H1 (cell line): ENCODE data around the gene GPC6. TPM values are rescaled to one million over a fixed set of nuclear protein-coding genes. Genes with fewer than 3 reads are reported as not detected.

ENCODE experiments used
- CTCF ChIA-PET: fragments of 300-600 bp; sonication (Branson Sonifier 250); formaldehyde crosslinking; loops from one replicate; lab custom pipeline; 2021; ENCODE audit not compliant: partially characterized antibody; lab: Charles Lee
- POLR2A ChIA-PET: fragments of 300-600 bp; sonication (Branson Sonifier 250); formaldehyde crosslinking; loops from one replicate; lab custom pipeline; 2021; ENCODE audit warnings: inconsistent platforms; ENCODE audit not compliant: partially characterized antibody; lab: Charles Lee
- DNase-seq, 2 experiments: peaks; one replicate each; pipeline versions ENCODE4 v3.0.0 to v3.0.0-alpha.2; 2010 to 2022; ENCODE audit warnings: low spot score in 2 of 2, low read depth in 1 of 2, mixed read lengths in 1 of 2
- FAIRE-seq: peaks from 2 replicates; lab custom pipeline; 2011; peaks lifted over from hg19 to GRCh38; lab: Jason Lieb, UNC
- H2AFZ ChIP-seq: 2 replicates; pipeline ENCODE4 v1.8.1; 2012; ENCODE audit warnings: low read length, inconsistent platforms
- H2AK5ac ChIP-seq: 2 replicates; pipeline ENCODE4 v1.6.1; 2013; ENCODE audit warnings: low read depth, low read length
- H2BK120ac ChIP-seq: replicated peaks from 2 replicates; pipeline ENCODE3; 2013; ENCODE audit warnings: low read depth, low read length, inconsistent platforms
- H2BK12ac ChIP-seq: 2 replicates; pipeline ENCODE4 v1.6.1; 2013; ENCODE audit warnings: low read depth, low read length
- H2BK15ac ChIP-seq: 2 replicates; pipeline ENCODE4 v1.6.1; 2013; ENCODE audit warnings: low read length
- H2BK20ac ChIP-seq: 2 replicates; pipeline ENCODE4 v1.6.1; 2013; ENCODE audit warnings: low read length
- H2BK5ac ChIP-seq: 2 replicates; pipeline ENCODE4 v1.6.1; 2013; ENCODE audit warnings: low read depth, low read length
- H3K14ac ChIP-seq: 2 replicates; pipeline ENCODE4 v1.6.1; 2013; ENCODE audit warnings: inconsistent platforms; ENCODE audit not compliant: insufficient read length
- H3K18ac ChIP-seq: 2 replicates; pipeline ENCODE4 v1.6.1; 2013; ENCODE audit warnings: low read length; ENCODE audit errors: extremely low read depth
- H3K23ac ChIP-seq: 2 replicates; pipeline ENCODE4 v1.6.1; 2013; ENCODE audit warnings: inconsistent platforms; ENCODE audit not compliant: insufficient read length
- H3K23me2 ChIP-seq: 2 replicates; pipeline ENCODE4 v1.6.1; 2013; ENCODE audit warnings: low read depth, low read length
- H3K27ac ChIP-seq: 2 replicates; pipeline ENCODE4 v1.6.1; 2011; ENCODE audit warnings: low read depth, low read length, inconsistent platforms
- H3K27me3 ChIP-seq, 4 experiments: replicated peaks in 1 of 4; 1 replicate in 1 of 4; 2 replicates in 3 of 4; pipeline versions ENCODE4 v1.6.1 to v1.8.1; 2011 to 2013; ENCODE audit warnings: low read length in 3 of 4, mild to moderate bottlenecking in 3 of 4, inconsistent platforms in 2 of 4, mixed read lengths in 2 of 4, moderate library complexity in 1 of 4; ENCODE audit not compliant: control insufficient read depth in 3 of 4, insufficient read depth in 3 of 4; ENCODE audit errors: extremely low read depth in 1 of 4
- H3K36me3 ChIP-seq, 4 experiments: 2 replicates each; pipeline versions ENCODE4 v1.6.1 to v1.8.1; 2011 to 2013; ENCODE audit warnings: mild to moderate bottlenecking in 4 of 4, low read length in 3 of 4, moderate library complexity in 2 of 4, control low read depth in 1 of 4, inconsistent platforms in 1 of 4; ENCODE audit not compliant: insufficient read depth in 4 of 4, control insufficient read depth in 2 of 4
- H3K4ac ChIP-seq: replicated peaks from 2 replicates; pipeline ENCODE3; 2013; ENCODE audit warnings: low read length, low read depth, mixed read lengths, inconsistent platforms; ENCODE audit not compliant: insufficient read length
- H3K4me1 ChIP-seq, 4 experiments: replicated peaks in 1 of 4; 1 replicate in 1 of 4; 2 replicates in 3 of 4; pipeline versions ENCODE4 v1.6.1 to v1.8.1; 2011 to 2013; ENCODE audit warnings: low read length in 3 of 4, inconsistent platforms in 2 of 4, mixed read lengths in 1 of 4; ENCODE audit not compliant: insufficient read depth in 4 of 4, control insufficient read depth in 3 of 4
- H3K4me2 ChIP-seq, 2 experiments: 2 replicates each; pipeline versions ENCODE4 v1.6.1 to v1.8.1; 2011 to 2013; ENCODE audit warnings: low read depth in 2 of 2, low read length in 2 of 2, control low read depth in 1 of 2, inconsistent platforms in 1 of 2, mild to moderate bottlenecking in 1 of 2; ENCODE audit not compliant: insufficient read depth in 1 of 2
- H3K4me3 ChIP-seq, 4 experiments: fragments of 200-600, 300-600 bp in 1 of 4; sonication (generic), shearing (Covaris generic), sonication (Bioruptor Twin) in 1 of 4; 2 replicates each; pipeline versions ENCODE4 v1.5.1 to v1.8.1; 2011 to 2016; ENCODE audit warnings: low read length in 4 of 4, low read depth in 3 of 4, control low read depth in 2 of 4, inconsistent platforms in 2 of 4, mild to moderate bottlenecking in 2 of 4, mixed read lengths in 1 of 4, moderate library complexity in 1 of 4; ENCODE audit not compliant: insufficient read depth in 2 of 4; ENCODE audit errors: extremely low read depth in 1 of 4
- H3K56ac ChIP-seq: replicated peaks from 2 replicates; pipeline ENCODE3; 2013; ENCODE audit warnings: low read depth, mild to moderate bottlenecking, mixed read lengths, low read length, inconsistent platforms; ENCODE audit not compliant: insufficient read length
- H3K79me1 ChIP-seq: 2 replicates; pipeline ENCODE4 v1.6.1; 2013; ENCODE audit warnings: low read depth, low read length, control low read depth
- H3K79me2 ChIP-seq, 2 experiments: 2 replicates each; pipeline versions ENCODE4 v1.6.1 to v1.8.1; 2012 to 2013; ENCODE audit warnings: low read length in 2 of 2, mild to moderate bottlenecking in 2 of 2, inconsistent platforms in 1 of 2; ENCODE audit not compliant: insufficient read depth in 2 of 2, control insufficient read depth in 1 of 2
- H3K9ac ChIP-seq, 4 experiments: replicated peaks in 1 of 4; 1 replicate in 1 of 4; 2 replicates in 3 of 4; pipeline versions ENCODE4 v1.6.1 to v1.8.1; 2011 to 2013; ENCODE audit warnings: low read depth in 3 of 4, low read length in 3 of 4, control low read depth in 2 of 4, mild to moderate bottlenecking in 2 of 4, moderate library complexity in 2 of 4, inconsistent platforms in 1 of 4; ENCODE audit errors: extremely low read depth in 1 of 4
- H3K9me3 ChIP-seq, 2 experiments: 2 replicates each; pipeline versions ENCODE4 v1.6.1 to v1.8.1; 2012 to 2013; ENCODE audit warnings: mild to moderate bottlenecking in 2 of 2, moderate library complexity in 2 of 2, control low read depth in 1 of 2, inconsistent platforms in 1 of 2, low read depth in 1 of 2, low read length in 1 of 2, mixed read lengths in 1 of 2; ENCODE audit not compliant: insufficient read depth in 2 of 2
- H4K20me1 ChIP-seq, 2 experiments: replicated peaks in 1 of 2; 2 replicates each; pipeline versions ENCODE3 to v1.8.1; 2011 to 2013; ENCODE audit warnings: inconsistent platforms in 2 of 2, low read length in 2 of 2, mild to moderate bottlenecking in 1 of 2; ENCODE audit not compliant: insufficient read depth in 2 of 2, control insufficient read depth in 1 of 2
- H4K5ac ChIP-seq: 2 replicates; pipeline ENCODE4 v1.6.1; 2013; ENCODE audit warnings: low read length, low read depth, mixed read lengths, inconsistent platforms; ENCODE audit not compliant: insufficient read length
- H4K8ac ChIP-seq: 2 replicates; pipeline ENCODE4 v1.8.0; 2013; ENCODE audit warnings: mild to moderate bottlenecking, moderate library complexity, low read length, inconsistent platforms; ENCODE audit not compliant: insufficient read depth; ENCODE audit errors: extremely low read depth
- H4K91ac ChIP-seq: replicated peaks from 2 replicates; pipeline ENCODE3; 2013; ENCODE audit warnings: low read length, mixed read lengths, inconsistent platforms; ENCODE audit not compliant: insufficient read length
- GABPA ChIP-seq: IDR thresholded peaks from 2 replicates; pipeline ENCODE4 v1.6.1; 2011; ENCODE audit warnings: mild to moderate bottlenecking, low read length, moderate library complexity, borderline replicate concordance; ENCODE audit not compliant: insufficient read depth
- WGBS, 2 experiments: shearing (Covaris generic) in 1 of 2; methylation state at CpG; one replicate each; pipeline versions ENCODE4 v1.1.6 to v1.1.7; 2013 to 2015; ENCODE audit warnings: low lambda C conversion rate in 2 of 2, mixed read lengths in 2 of 2, inconsistent platforms in 1 of 2, low coverage in 1 of 2, missing lambda C conversion rate in 1 of 2; ENCODE audit not compliant: insufficient replicate concordance in 2 of 2, insufficient coverage in 1 of 2, insufficient read length in 1 of 2; ENCODE audit errors: extremely low coverage in 1 of 2, missing lambda C conversion rate in 1 of 2; 5-methylcytosine and 5-hydroxymethylcytosine counted together
- polyA plus RNA-seq, 7 experiments: library from polyadenylated mRNA; depleted of rRNA in 3 of 7; stranded (reverse) in 5 of 7; unstranded in 2 of 7; fragments of >200 nt in 5 of 7; fragments of 200-250 nt in 2 of 7; gene quantifications; 1 replicate in 5 of 7; 2 replicates in 1 of 7; 4 replicates in 1 of 7; pipeline versions ENCODE4 v1.2.1 to v1.2.3, GENCODE V29; 2011 to 2013; ENCODE audit warnings: missing spikeins in 2 of 7, mixed read lengths in 2 of 7
- total RNA-seq: library from RNA; stranded (reverse); fragmentation: NEBNext Ultra II Directional; extraction: Animal tissue kit (Norgen Biotek cat#: 25700); gene quantifications from 2 replicates; pipeline ENCODE4 v1.2.1, GENCODE V29; 2021

The GPC6 gene
- total and polyA plus RNA-seq, 2 of the 8 experiments (the other 6 are each of a cell fraction or from before 2014, with no cell fraction given), result 5.4 to 12.0 TPM

GRCh38 chr13:93859716-93860115 is 633.1 kb downstream of the GPC6 start:
- Histone ChIP-seq H2BK12ac (no peak overlapping the region), H3K4me1 (peaks cover 0 to 3% (median 0%) of the 10 kb centered on the region in 4 experiments; a peak in 1 of 7 replicates), H2BK20ac (no peak overlapping the region), H3K18ac (no peak overlapping the region), H2AFZ (no peak overlapping the region), H3K23ac (no peak overlapping the region), H3K9ac (no peak overlapping the region), H4K8ac (no peak overlapping the region), H3K36me3 (no peaks in the 10 kb centered on the region), H3K14ac (no peak overlapping the region), H4K5ac (no peak overlapping the region), H3K23me2 (no peaks in the 10 kb centered on the region), H4K20me1 (no peaks in the 10 kb centered on the region), H3K79me1 (no peaks in the 10 kb centered on the region), H3K79me2 (no peaks in the 10 kb centered on the region), H2BK15ac (no peak overlapping the region), H3K56ac (no peak overlapping the region), H2AK5ac (no peak overlapping the region), H3K4me2 (no peak overlapping the region), H3K9me3 (no peaks in the 10 kb centered on the region), H2BK5ac (no peak overlapping the region), H3K4ac (peak overlapping the region; percentile 34), H3K27ac (no peak overlapping the region), H3K4me3 (no peak overlapping the region), H3K27me3 (no peaks in the 10 kb centered on the region), H4K91ac (no peak overlapping the region), H2BK120ac (no peak overlapping the region)
- 91% methylated on average over 2 of the region's 2 CpGs; no CpG with 5 or more reads in 1 of the 2 experiments for WGBS, 2 experiments
- DNase-seq (no peak), FAIRE-seq (no peak)
- POLR2A ChIA-PET, result no interaction called here
- CTCF ChIA-PET, result interaction anchor here (0.5 kb wide), 1 partner anchor 573 kb away, joined by 3 read pairs; no protein-coding TSS in a partner anchor
- TF ChIP-seq GABPA, result no peak
